HepG2 (cell line): ENCODE data around the gene AHCYL2. TPM values are rescaled to one million over a fixed set of nuclear protein-coding genes. Genes with fewer than 3 reads are reported as not detected.

Experiments
- ETV6 ChIP-seq: sonication (generic); formaldehyde crosslinking; conservative IDR thresholded peaks from 2 replicates; pipeline ENCODE4 v1.4.0; 2020; ENCODE audit warnings: missing genetic modification reagents
- GABPB1 ChIP-seq: IDR thresholded peaks from 2 replicates; pipeline ENCODE4 v1.6.1; 2016; ENCODE audit warnings: mild to moderate bottlenecking, missing genetic modification reagents, moderate library complexity, missing compliant biosample characterization
- GZF1 ChIP-seq: sonication (generic); formaldehyde crosslinking; IDR thresholded peaks from 2 replicates; pipeline ENCODE4 v1.5.1; 2020; ENCODE audit warnings: mild to moderate bottlenecking, missing genetic modification reagents
- KDM1A ChIP-seq: IDR thresholded peaks from 2 replicates; pipeline ENCODE4 v1.6.1; 2016; ENCODE audit warnings: missing compliant biosample characterization
- KLF11 ChIP-seq: IDR thresholded peaks from 2 replicates; pipeline ENCODE4 v1.6.1; 2016; ENCODE audit warnings: missing compliant biosample characterization
- PHF20 ChIP-seq: sonication (generic); formaldehyde crosslinking; IDR thresholded peaks from 2 replicates; pipeline ENCODE4 v1.5.0; 2020; ENCODE audit warnings: mild to moderate bottlenecking, missing genetic modification reagents
- PITX1 ChIP-seq: sonication (generic); formaldehyde crosslinking; IDR thresholded peaks from 2 replicates; pipeline ENCODE4 v1.5.1; 2020; ENCODE audit warnings: mild to moderate bottlenecking, missing genetic modification reagents
- PPARG ChIP-seq: conservative IDR thresholded peaks from 2 replicates; pipeline ENCODE4 v1.6.1; 2016; ENCODE audit warnings: missing biosample characterization, missing genetic modification reagents
- SP2 ChIP-seq: sonication (generic); formaldehyde crosslinking; IDR thresholded peaks from 2 replicates; pipeline ENCODE4 v1.5.1; 2020; ENCODE audit warnings: mild to moderate bottlenecking, missing genetic modification reagents
- THAP11 ChIP-seq: IDR thresholded peaks from 2 replicates; pipeline ENCODE4 v1.6.1; 2016; ENCODE audit warnings: missing biosample characterization, missing genetic modification reagents
- ZBTB14 ChIP-seq: sonication (generic); formaldehyde crosslinking; IDR thresholded peaks from 2 replicates; pipeline ENCODE4 v1.4.0; 2020; ENCODE audit warnings: missing genetic modification reagents
- ZBTB4 ChIP-seq: sonication (generic); formaldehyde crosslinking; IDR thresholded peaks from 2 replicates; pipeline ENCODE4 v1.4.0; 2020; ENCODE audit warnings: missing genetic modification reagents, mild to moderate bottlenecking, borderline replicate concordance
- ZNF230 ChIP-seq: sonication (generic); formaldehyde crosslinking; IDR thresholded peaks from 2 replicates; pipeline ENCODE4 v1.4.0; 2020; ENCODE audit warnings: mild to moderate bottlenecking, missing genetic modification reagents
- ZNF263 ChIP-seq: sonication (generic); formaldehyde crosslinking; IDR thresholded peaks from 2 replicates; pipeline ENCODE4 v1.4.0; 2020; ENCODE audit warnings: missing genetic modification reagents
- ZNF275 ChIP-seq: sonication (generic); formaldehyde crosslinking; IDR thresholded peaks from 2 replicates; pipeline ENCODE4 v1.8.0; 2022; ENCODE audit warnings: missing genetic modification reagents, mild to moderate bottlenecking, inconsistent platforms, borderline replicate concordance
- ZNF564 ChIP-seq: sonication (generic); formaldehyde crosslinking; IDR thresholded peaks from 2 replicates; pipeline ENCODE4 v1.8.1; 2023; ENCODE audit warnings: mild to moderate bottlenecking, missing genetic modification reagents
- ZNF687 ChIP-seq: sonication (generic); formaldehyde crosslinking; IDR thresholded peaks from 2 replicates; pipeline ENCODE4 v1.5.1; 2020; ENCODE audit warnings: mild to moderate bottlenecking, missing genetic modification reagents, moderate library complexity
- ZNF768 ChIP-seq: sonication (generic); formaldehyde crosslinking; IDR thresholded peaks from 2 replicates; pipeline ENCODE4 v1.4.0; 2020; ENCODE audit warnings: missing genetic modification reagents
- ZNF772 ChIP-seq: sonication (generic); formaldehyde crosslinking; IDR thresholded peaks from 2 replicates; pipeline ENCODE4 v1.5.0; 2020; ENCODE audit warnings: mild to moderate bottlenecking, missing genetic modification reagents
- ZSCAN20 ChIP-seq: sonication (generic); formaldehyde crosslinking; IDR thresholded peaks from 2 replicates; pipeline ENCODE4 v1.4.0; 2020; ENCODE audit warnings: missing genetic modification reagents, mild to moderate bottlenecking, borderline replicate concordance
- polyA plus RNA-seq, 8 experiments: library from polyadenylated mRNA; depleted of rRNA in 3 of 8; stranded (reverse) in 7 of 8; unstranded in 1 of 8; fragments of >200 nt; fragmentation: Illumina TruSeq in 4 of 8; extraction: Trizol in 4 of 8; gene quantifications; 2 replicates each; pipeline versions ENCODE4 v1.2.1 to v1.2.3, GENCODE V29; 2011 to 2016; ENCODE audit warnings: low read depth in 4 of 8, missing spikeins in 1 of 8, mixed read lengths in 1 of 8; ENCODE audit not compliant: insufficient read depth in 1 of 8
- total RNA-seq, 5 experiments: library from RNA; depleted of rRNA; stranded (reverse); fragments of >200 nt; fragmentation: Illumina TruSeq; extraction: Trizol; gene quantifications; 2 replicates each; pipeline ENCODE4 v1.2.3, GENCODE V29; 2016; ENCODE audit warnings: low read depth in 1 of 5

AHCYL2 gene
- total and polyA plus RNA-seq, 2 of the 13 experiments (the other 11 are each of a cell fraction or from before 2014, with no cell fraction given) = 9.5 to 14.7 TPM

- no peak for TF ChIP-seq ZBTB4 (CRISPR knock-in tag)
- TF ChIP-seq ZBTB14 (CRISPR knock-in tag) = 0 out of 2 replicates have a peak, but pooled peaks have one; percentile 4
- 0 out of 2 replicates have a peak, but pooled peaks have one; percentile 11 for TF ChIP-seq ETV6 (CRISPR knock-in tag)
- 0 out of 2 replicates have a peak, but pooled peaks have one; percentile 48 for TF ChIP-seq PITX1 (CRISPR knock-in tag)
- TF ChIP-seq ZNF275 (CRISPR knock-in tag) = no peak
- TF ChIP-seq KLF11 = no peak
- 0 out of 2 replicates have a peak, but pooled peaks have one; percentile 0 for TF ChIP-seq ZNF564 (CRISPR knock-in tag)
- TF ChIP-seq PHF20 (CRISPR knock-in tag) = 0 out of 2 replicates have a peak, but pooled peaks have one; percentile 3
- no peak for TF ChIP-seq KDM1A
- no peak for TF ChIP-seq PPARG (CRISPR knock-in tag)
- no peak for TF ChIP-seq ZNF768 (CRISPR knock-in tag)
- TF ChIP-seq ZNF263 (CRISPR knock-in tag) = 0 out of 2 replicates have a peak, but pooled peaks have one; percentile 24
- TF ChIP-seq GABPB1 (CRISPR knock-in tag) = no peak; the same call in 1 of the 2 replicates
- TF ChIP-seq SP2 (CRISPR knock-in tag) = no peak
- TF ChIP-seq ZNF230 = no peak
- TF ChIP-seq ZNF687 (CRISPR knock-in tag) = peak; percentile 55; the same call in 1 of the 2 replicates
- peak; percentile 75; the same call in 1 of the 2 replicates for TF ChIP-seq ZSCAN20 (CRISPR knock-in tag)
- 0 out of 2 replicates have a peak, but pooled peaks have one; percentile 6 for TF ChIP-seq THAP11 (CRISPR knock-in tag)
- peak; percentile 43 for TF ChIP-seq ZNF772 (CRISPR knock-in tag)
- 0 out of 2 replicates have a peak, but pooled peaks have one; percentile 12 for TF ChIP-seq GZF1 (CRISPR knock-in tag)
Measured at GRCh38 chr7:129434675-129435318, 210.0 kb downstream of the AHCYL2 start (continued).
